Measurements from ENCODE around the gene KLHDC10.

DNA sequence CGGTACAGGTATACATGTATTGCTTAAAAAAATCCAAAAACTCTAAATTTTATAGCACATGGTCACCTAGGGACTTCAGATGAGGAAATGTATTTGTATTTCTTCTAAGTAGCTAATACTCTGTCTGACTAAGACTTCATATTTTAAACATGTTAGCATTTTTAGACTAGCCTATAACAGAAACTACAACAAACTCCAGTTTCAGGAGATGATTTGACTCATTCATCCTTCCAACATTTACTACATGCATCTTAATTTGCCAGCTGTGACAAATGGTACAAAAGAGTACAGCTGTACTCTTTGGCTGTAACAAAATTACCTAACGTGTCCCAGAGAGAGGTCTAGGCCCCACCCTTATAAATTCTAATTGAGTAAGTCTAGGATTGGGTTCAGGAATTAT, 112.7 kb downstream of the KLHDC10 start:
- TF ChIP-seq POLR2A (IDR thresholded peaks at IDR 0.05; ENCODE audit: low read depth, low read length) (no peak), POLR2AphosphoS5 (IDR thresholded peaks at IDR 0.05; ENCODE audit: insufficient read depth, low read depth, low read length) (no peak), MYC (IDR thresholded peaks at IDR 0.05; ENCODE audit: low read depth, low read length) (no peak), EZH2 (IDR thresholded peaks at IDR 0.05; ENCODE audit: borderline replicate concordance, low read depth, low read length, severe bottlenecking) (no peak)
- TF ChIP-seq, protein P1, sequence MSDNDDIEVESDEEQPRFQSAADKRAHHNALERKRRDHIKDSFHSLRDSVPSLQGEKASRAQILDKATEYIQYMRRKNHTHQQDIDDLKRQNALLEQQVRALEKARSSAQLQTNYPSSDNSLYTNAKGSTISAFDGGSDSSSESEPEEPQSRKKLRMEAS (IDR thresholded peaks at IDR 0.05; ENCODE audit: insufficient read depth, insufficient read length), result no peak
- TF ChIP-seq, protein P2, sequence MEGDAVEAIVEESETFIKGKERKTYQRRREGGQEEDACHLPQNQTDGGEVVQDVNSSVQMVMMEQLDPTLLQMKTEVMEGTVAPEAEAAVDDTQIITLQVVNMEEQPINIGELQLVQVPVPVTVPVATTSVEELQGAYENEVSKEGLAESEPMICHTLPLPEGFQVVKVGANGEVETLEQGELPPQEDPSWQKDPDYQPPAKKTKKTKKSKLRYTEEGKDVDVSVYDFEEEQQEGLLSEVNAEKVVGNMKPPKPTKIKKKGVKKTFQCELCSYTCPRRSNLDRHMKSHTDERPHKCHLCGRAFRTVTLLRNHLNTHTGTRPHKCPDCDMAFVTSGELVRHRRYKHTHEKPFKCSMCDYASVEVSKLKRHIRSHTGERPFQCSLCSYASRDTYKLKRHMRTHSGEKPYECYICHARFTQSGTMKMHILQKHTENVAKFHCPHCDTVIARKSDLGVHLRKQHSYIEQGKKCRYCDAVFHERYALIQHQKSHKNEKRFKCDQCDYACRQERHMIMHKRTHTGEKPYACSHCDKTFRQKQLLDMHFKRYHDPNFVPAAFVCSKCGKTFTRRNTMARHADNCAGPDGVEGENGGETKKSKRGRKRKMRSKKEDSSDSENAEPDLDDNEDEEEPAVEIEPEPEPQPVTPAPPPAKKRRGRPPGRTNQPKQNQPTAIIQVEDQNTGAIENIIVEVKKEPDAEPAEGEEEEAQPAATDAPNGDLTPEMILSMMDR (IDR thresholded peaks at IDR 0.05; ENCODE audit: extremely low read depth in 1 of 2, insufficient read depth in 1 of 2, low read depth in 1 of 2, low read length in 2 of 2), result no peak

Data from endothelial cell of umbilical vein (primary cell).